Activated T-cell treated with anti-CD3 and anti-CD28 coated beads, Interleukin-2, amount 50 U/mL, for 48 hours (primary cell): ENCODE data around the gene XPC.
"Not testable (repeated sequence)": the region's sequence is repeated elsewhere in the genome, so short reads cannot be mapped to it uniquely, and the experiment has no call there.

Experiments
- DNase-seq, 2 experiments: peaks; one replicate each; pipeline ENCODE4 v3.0.0-alpha.2; 2020

Gene XPC

GRCh38 chr3:14131134-14131533 is 47.3 kb downstream of the XPC start:
- no peak for DNase-seq

- DNase-seq = no peak
These were observed 47.7 kb downstream of the XPC start for GRCh38 chr3:14130707-14131106.

DNA sequence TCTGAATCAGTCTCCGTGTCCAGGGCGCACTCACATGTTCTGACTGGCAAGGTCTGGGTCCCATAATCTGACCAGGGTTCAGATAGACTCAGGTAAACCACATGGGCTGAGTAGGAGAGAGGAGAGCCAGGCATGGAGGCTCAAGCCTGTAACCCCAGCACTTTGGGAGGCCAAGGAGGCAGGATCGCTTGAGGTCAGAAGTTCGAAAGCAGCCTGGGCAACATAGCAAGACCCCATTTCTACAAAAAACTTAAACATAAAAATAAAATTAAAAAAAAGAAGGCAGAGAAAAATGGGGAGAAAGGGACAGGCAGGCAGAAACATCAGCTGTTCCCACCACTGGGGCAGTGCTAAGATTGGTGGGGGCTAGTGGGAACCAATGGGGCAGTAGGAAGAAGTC is 48.2 kb downstream of the XPC start:
- DNase-seq = no peak

DNA sequence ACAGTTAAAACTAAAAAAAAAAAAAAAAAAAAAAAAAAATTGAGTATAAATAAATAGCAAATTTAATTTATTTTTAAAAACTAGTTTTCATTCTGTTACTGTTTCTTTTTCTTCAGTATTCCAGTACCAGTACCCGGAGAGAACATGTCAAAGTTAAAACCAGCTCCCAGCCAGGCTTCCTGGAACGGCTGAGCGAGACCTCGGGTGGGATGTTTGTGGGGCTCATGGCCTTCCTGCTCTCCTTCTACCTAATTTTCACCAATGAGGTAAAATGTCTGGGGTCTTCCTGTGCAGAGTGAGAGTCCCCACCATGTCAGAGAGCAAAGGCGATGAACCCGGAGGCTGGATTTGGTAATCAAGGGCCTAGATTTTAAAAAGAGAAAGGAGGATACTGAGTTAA is 49.1 kb downstream of the XPC start:
- no peak for DNase-seq

GRCh38 chr3:14128724-14129123 is 49.7 kb downstream of the XPC start:
- no peak for DNase-seq

DNA sequence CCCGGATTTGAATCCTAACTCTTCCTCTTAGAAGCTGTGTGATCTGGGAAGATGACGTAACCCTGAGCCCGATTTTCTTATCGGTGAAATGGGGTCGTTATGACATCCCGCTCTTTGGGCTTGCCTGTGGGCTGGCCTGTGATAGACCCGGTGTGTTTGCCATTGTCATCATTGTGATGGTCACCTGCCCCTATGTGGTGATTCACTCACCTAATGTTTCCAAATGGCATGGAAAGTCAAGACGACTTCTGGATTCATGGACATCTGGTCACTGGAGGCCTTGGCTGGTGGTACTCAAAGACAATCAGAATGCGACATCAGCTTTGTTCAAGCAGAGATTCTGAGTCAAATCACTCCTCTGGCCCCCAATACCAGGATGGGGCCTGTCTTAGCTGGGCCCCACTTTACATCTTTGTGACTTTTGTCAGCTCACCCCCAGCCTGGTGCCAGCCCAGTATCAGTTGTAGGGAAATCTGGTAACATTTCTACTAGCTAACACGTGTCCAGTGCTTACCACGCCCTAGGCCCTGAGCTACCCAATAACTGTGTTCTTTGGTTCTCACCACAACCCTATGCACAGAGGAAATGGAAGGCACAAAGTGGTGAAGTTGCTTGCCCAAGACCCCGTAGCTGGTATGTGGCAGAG is 50.8 kb downstream of the XPC start:
- no peak for DNase-seq

DNA sequence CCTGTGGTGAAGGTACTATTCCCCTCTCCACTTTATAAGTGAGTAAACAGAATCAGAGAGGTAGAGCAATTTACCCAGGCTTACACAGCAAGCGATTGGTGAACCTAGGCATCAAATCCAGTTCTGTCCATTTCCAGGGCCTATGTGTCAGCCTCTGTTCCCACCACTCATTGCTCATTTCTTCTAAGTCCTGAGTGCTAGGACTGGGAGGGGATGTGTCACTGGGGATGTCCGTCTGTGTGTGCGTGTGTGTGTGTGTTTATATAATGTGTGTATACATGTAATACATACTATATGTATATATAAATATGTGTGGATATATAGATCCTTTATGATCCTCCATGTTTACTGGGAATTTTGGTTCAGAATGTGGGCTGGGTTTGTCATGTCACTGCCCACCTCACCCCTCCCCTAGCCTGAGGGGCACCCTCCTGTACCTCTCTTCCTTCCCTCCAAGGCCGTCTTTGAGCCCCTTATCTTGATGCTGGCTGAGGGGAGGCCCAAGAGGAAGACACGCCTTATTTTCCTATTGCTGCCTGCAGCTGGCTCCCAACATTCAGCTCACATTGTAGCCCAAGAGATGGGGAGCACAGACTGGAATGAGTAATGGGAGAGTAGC is 51.4 kb downstream of the XPC start:
- no peak for DNase-seq

DNA sequence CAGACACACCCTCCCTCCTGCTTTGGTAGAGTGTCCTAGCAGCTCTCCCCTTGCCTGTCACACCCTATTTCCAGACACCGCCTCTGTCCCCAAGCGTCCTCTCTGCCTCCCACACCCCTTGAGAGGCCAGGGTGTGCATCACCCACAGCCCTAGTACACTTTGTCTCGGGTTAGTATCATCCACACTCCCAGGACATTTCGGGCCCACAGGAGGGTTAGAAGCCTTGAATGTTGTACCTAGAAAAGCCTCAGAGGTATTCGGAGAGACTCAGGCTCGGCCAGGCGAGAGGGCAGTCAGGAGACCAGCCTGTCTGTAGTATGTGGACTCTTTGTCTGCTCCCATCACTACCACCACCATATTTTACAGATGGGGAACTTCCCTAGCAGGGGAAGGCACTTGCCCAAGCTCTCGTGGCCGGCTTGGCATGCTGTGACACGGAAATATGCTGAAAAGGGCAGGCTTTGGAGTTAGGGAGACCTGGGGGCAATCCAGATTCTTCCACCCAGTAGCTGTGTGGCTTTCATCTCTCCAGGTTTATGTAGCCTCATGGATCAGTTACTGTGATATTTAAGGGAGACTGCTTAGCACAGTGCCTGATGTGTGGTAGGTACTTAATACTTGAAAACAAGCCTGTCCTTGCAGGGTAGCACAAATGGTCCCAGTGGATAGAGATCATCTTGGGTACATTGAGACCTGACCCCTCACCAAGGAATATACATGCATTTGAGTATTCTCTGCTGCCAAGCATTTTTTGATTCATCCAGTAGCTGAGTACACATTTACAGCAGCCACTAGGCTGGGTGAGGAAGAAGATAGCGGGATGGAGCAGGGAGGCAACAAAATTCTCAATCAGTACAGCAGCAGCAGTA is 52.1 kb downstream of the XPC start:
- no peak for DNase-seq

- peak; percentile 65 to 72 for DNase-seq
These were observed 53.0 kb downstream of the XPC start for GRCh38 chr3:14125193-14126016.

DNA sequence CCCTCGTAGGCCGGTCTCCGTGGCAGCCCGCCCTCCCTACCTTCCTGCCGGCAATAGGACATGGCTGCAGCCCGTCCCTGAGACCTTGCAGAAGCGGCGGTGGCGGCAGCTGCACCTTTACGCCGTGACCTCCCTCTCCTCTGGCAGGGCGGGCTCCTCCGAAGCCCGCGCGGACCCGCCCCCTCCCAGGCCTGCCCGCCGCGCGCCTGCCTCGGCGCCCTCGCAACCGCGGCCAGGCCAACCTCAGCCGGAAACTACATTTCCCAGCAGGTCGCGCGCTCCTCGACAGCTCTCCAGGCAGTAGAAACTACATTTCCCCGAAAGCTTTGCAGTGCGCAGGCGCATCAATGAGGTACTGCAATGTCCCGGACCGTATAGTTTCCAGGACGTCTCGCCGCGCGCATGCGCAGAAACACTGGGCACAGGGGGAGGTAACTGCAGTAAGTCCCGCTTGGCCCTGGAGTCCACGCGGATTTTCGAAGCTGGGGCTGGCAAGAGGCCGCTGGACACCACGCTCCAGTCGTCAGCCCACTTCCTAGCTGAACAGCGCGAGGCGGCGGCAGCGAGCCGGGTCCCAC is 53.7 kb downstream of the XPC start, which contains the start of the genes CHCHD4 and TMEM43:
CHCHD4 (minus strand) TSS at position 256 of the 578 bp plus-strand sequence; CDS start at position 62, 194 bp downstream.
TMEM43 (plus strand) TSS at position 438 of the 578 bp plus-strand sequence. CDS start 142 bp downstream, outside the sequence.
- peak; percentile 94 to 97 for DNase-seq

DNA sequence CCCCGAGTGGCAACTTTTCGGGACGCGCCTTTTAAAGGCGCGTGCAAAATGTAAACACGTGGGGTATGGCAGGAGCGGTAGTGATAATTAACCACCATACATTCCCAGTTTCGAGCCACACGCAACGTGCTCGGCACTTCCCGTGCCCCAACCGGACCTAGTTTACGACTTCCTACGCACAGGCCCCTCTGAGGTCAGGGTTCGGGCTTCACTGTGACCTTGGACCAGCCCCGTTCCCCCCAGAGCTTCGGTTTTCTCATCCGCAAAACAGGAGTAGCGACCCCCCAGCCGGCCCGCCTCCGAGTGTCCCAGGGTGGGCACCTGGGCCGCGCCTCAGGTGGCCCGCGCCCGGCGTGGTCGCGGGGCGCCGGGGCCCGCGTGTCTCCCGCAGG is 54.2 kb downstream of the XPC start:
- peak; percentile 72 to 75 for DNase-seq

- peak in 1 of 2 experiments; percentile 39 for DNase-seq
These were observed 54.8 kb downstream of the XPC start for GRCh38 chr3:14123308-14124222.

DNA sequence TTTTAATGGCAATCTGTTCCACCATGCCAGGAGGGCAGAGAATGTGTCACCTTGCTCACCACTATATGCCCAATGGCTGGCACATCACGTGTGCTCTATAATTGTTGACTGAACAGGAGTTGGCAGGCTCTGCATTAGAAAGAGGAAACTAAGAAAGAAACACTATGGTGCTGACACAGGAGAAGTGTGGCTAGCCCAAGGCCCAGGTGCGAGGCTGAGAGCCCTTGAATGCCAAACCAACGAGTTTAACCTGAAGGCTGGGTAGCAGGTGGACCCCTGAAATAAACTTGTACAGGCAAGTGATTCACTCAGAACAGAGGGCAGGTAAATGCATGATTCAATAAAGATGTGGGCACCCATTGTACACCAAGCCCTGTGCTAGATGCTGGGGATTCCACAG is 56.1 kb downstream of the XPC start:
- DNase-seq = no peak

GRCh38 chr3:14121859-14122258 is 56.5 kb downstream of the XPC start:
- DNase-seq = no peak

DNA sequence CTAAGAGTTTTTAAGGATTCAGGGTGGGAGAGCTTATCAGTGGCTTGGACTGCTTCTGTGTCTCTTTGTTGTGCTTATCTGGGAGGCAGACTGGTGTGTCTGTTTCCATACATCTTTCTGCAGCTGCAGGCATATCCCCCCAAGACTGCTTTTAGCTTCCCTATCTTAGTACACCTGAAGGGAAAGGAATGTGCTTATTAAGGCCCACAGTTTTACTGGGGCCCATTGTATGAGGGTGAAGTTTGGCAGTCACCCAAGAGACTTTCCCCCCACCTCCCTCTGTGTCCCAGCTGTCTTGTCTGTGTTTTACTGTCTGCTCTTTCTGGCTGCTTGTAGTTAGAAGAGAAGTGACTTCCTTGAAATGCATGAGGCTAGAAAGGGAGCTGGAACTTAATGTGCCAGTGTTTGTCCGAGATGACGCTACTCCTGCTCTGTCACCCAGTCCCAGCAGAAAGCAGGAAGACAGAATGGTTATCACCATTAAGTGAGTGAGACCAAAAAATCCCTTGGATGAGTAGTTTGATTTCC is 57.4 kb downstream of the XPC start:
- DNase-seq = not testable (repeated sequence)

- no peak for DNase-seq
These were observed 58.1 kb downstream of the XPC start for GRCh38 chr3:14120111-14120920.

GRCh38 chr3:14119651-14120050 is 58.8 kb downstream of the XPC start:
- no peak for DNase-seq

GRCh38 chr3:14118400-14119381 is 59.7 kb downstream of the XPC start:
- no peak for DNase-seq
